Keratinocyte (primary cell): Measurements from ENCODE around the gene SAMM50. TPM values are rescaled to one million over a fixed set of nuclear protein-coding genes. Genes with fewer than 3 reads are reported as not detected.

Experiments used
- DNase-seq: peaks from one replicate; pipeline ENCODE4 v3.0.0-alpha.2; 2011; ENCODE audit warnings: low read depth, missing footprints, low spot score
- FAIRE-seq: peaks from 2 replicates; lab custom pipeline; 2011; peaks lifted over from hg19 to GRCh38; lab: Jason Lieb, UNC
- H2AFZ ChIP-seq: 2 replicates; pipeline ENCODE4 v1.6.0; 2012; ENCODE audit warnings: low read length, control low read depth, inconsistent platforms; ENCODE audit not compliant: control insufficient read depth
- H3K27ac ChIP-seq: 2 replicates; pipeline ENCODE4 v1.5.1; 2011; ENCODE audit warnings: low read length; ENCODE audit not compliant: control insufficient read depth, insufficient read depth
- H3K27me3 ChIP-seq: 3 replicates; pipeline ENCODE4 v1.6.0; 2011; ENCODE audit warnings: low read length; ENCODE audit not compliant: control insufficient read depth, insufficient read depth; ENCODE audit errors: extremely low read depth
- H3K36me3 ChIP-seq, 2 experiments: 2 replicates in 1 of 2; 3 replicates in 1 of 2; pipeline ENCODE4 v1.5.1; 2011; ENCODE audit warnings: low read length in 2 of 2, mild to moderate bottlenecking in 1 of 2; ENCODE audit not compliant: control insufficient read depth in 2 of 2, insufficient read depth in 2 of 2; ENCODE audit errors: extremely low read depth in 1 of 2
- H3K4me1 ChIP-seq: 3 replicates; pipeline ENCODE4 v1.5.1; 2011; ENCODE audit warnings: low read length; ENCODE audit not compliant: control insufficient read depth, insufficient read depth; ENCODE audit errors: extremely low read depth
- H3K4me2 ChIP-seq: 3 replicates; pipeline ENCODE4 v1.6.0; 2011; ENCODE audit warnings: low read depth, low read length; ENCODE audit not compliant: control insufficient read depth, insufficient read depth; ENCODE audit errors: extremely low read depth
- H3K4me3 ChIP-seq, 3 experiments: fragments of 200-600 bp in 1 of 3; sonication (generic) in 1 of 3; 2 replicates in 2 of 3; 3 replicates in 1 of 3; pipeline ENCODE4 v1.5.1; 2011 to 2016; ENCODE audit warnings: low read length in 3 of 3, mild to moderate bottlenecking in 3 of 3, control low read depth in 2 of 3, inconsistent platforms in 1 of 3, low read depth in 1 of 3, mixed read lengths in 1 of 3, mixed run types in 1 of 3, moderate library complexity in 1 of 3; ENCODE audit not compliant: control insufficient read depth in 2 of 3, insufficient read depth in 2 of 3; ENCODE audit errors: extremely low read depth in 1 of 3
- H3K79me2 ChIP-seq: 2 replicates; pipeline ENCODE4 v1.6.0; 2012; ENCODE audit warnings: low read length; ENCODE audit not compliant: control insufficient read depth, insufficient read depth
- H3K9ac ChIP-seq: 3 replicates; pipeline ENCODE4 v1.6.0; 2011; ENCODE audit warnings: low read length; ENCODE audit not compliant: control insufficient read depth, insufficient read depth; ENCODE audit errors: extremely low read depth
- H3K9me1 ChIP-seq: 3 replicates; pipeline ENCODE4 v1.6.0; 2011; ENCODE audit warnings: low read length; ENCODE audit not compliant: control insufficient read depth, insufficient read depth; ENCODE audit errors: extremely low read depth
- H3K9me3 ChIP-seq: 2 replicates; pipeline ENCODE4 v1.5.1; 2012; ENCODE audit warnings: low read depth, low read length; ENCODE audit not compliant: control insufficient read depth
- H4K20me1 ChIP-seq: 3 replicates; pipeline ENCODE4 v1.6.0; 2011; ENCODE audit warnings: low read length; ENCODE audit not compliant: control insufficient read depth, insufficient read depth; ENCODE audit errors: extremely low read depth
- CTCF ChIP-seq, 3 experiments: IDR thresholded peaks in 1 of 3; conservative IDR thresholded peaks in 1 of 3; optimal IDR thresholded peaks in 1 of 3; 2 replicates in 2 of 3; 3 replicates in 1 of 3; pipeline versions ENCODE3 to v1.5.1; 2011; ENCODE audit warnings: low read length in 3 of 3, mild to moderate bottlenecking in 3 of 3, moderate library complexity in 2 of 3, control low read depth in 1 of 3, inconsistent platforms in 1 of 3; ENCODE audit not compliant: insufficient read depth in 2 of 3; ENCODE audit errors: extremely low read depth in 1 of 3
- EZH2 ChIP-seq: IDR thresholded peaks from one replicate; pipeline ENCODE4 v1.6.1; 2012; ENCODE audit warnings: inconsistent platforms, mild to moderate bottlenecking, low read length, moderate library complexity
- dilution Hi-C: fragments of 300-500 bp; cut with MboI; formaldehyde crosslinking; loops from one replicate; pipeline ENCODE4 v1.7.0; 2020; ENCODE audit warnings: low sequenced_read_pairs; ENCODE audit not compliant: extremely low pct_ligation_motif_present
- polyA plus RNA-seq, 5 experiments: library from polyadenylated mRNA; depleted of rRNA in 3 of 5; stranded (reverse) in 3 of 5; stranded (forward) in 1 of 5; unstranded in 1 of 5; fragments of >200 nt; gene quantifications; 1 replicate in 1 of 5; 2 replicates in 3 of 5; 3 replicates in 1 of 5; pipeline versions ENCODE4 v1.2.1 to v1.2.3, GENCODE V29; 2011 to 2012; ENCODE audit warnings: missing spikeins in 2 of 5, low read depth in 1 of 5, low replicate concordance in 1 of 5

The SAMM50 gene
- polyA plus RNA-seq, 1 donor (not counting 4 experiments of a cell fraction or from before 2014, with no cell fraction given), result 54.6 TPM

- no peak overlapping the region for H3K27ac ChIP-seq
- H3K9me3 ChIP-seq, result no peaks in the 10 kb centered on the region
- FAIRE-seq (no peak), DNase-seq (no peak)
- H3K79me2 ChIP-seq, result no peaks in the 10 kb centered on the region
- H2AFZ ChIP-seq, result no peak overlapping the region
- no peaks in the 10 kb centered on the region for H3K9me1 ChIP-seq
- H3K27me3 ChIP-seq, result peaks cover 4% of the 10 kb centered on the region
- TF ChIP-seq EZH2 (no peak), CTCF (optimal IDR thresholded peaks at IDR 0.05 in 1 of 3, IDR thresholded peaks at IDR 0.05 in 1 of 3, conservative IDR thresholded peaks at IDR 0.05 in 1 of 3; ENCODE audit: extremely low read depth in 1 of 3, insufficient read depth in 2 of 3, low read length in 3 of 3) (no peak)
- H3K4me2 ChIP-seq, result no peak overlapping the region
- H3K4me1 ChIP-seq, result no peaks in the 10 kb centered on the region
- no peak overlapping the region for H3K9ac ChIP-seq
- H3K4me3 ChIP-seq, result no peak overlapping the region
- no peaks in the 10 kb centered on the region for H3K36me3 ChIP-seq
- dilution Hi-C loops, result no loop called here
- no peaks in the 10 kb centered on the region for H4K20me1 ChIP-seq
Measured at GRCh38 chr22:44030051-44030701, 74.9 kb downstream of the SAMM50 start.

- no peaks in the 10 kb centered on the region for H3K36me3 ChIP-seq
- no peak overlapping the region for H3K4me3 ChIP-seq
- dilution Hi-C loops, result no loop called here
- H3K79me2 ChIP-seq, result no peaks in the 10 kb centered on the region
- FAIRE-seq, result no peak
- no peaks in the 10 kb centered on the region for H4K20me1 ChIP-seq
- H3K27me3 ChIP-seq, result no peaks in the 10 kb centered on the region
- TF ChIP-seq CTCF (optimal IDR thresholded peaks at IDR 0.05 in 1 of 3, IDR thresholded peaks at IDR 0.05 in 1 of 3, conservative IDR thresholded peaks at IDR 0.05 in 1 of 3; ENCODE audit: extremely low read depth in 1 of 3, insufficient read depth in 2 of 3, low read length in 3 of 3) (no peak), EZH2 (no peak)
- no peak overlapping the region for H3K9ac ChIP-seq
- H3K4me2 ChIP-seq, result no peak overlapping the region
- no peaks in the 10 kb centered on the region for H3K9me3 ChIP-seq
- no peak overlapping the region for H2AFZ ChIP-seq
- no peak overlapping the region for H3K27ac ChIP-seq
- H3K9me1 ChIP-seq, result no peaks in the 10 kb centered on the region
- no peaks in the 10 kb centered on the region for H3K4me1 ChIP-seq
- DNase-seq, result no peak
Measured at GRCh38 chr22:44030702-44031082, 75.5 kb downstream of the SAMM50 start.
